OCI-LY7 (cell line): Measurements from ENCODE around the gene IVL.
A peak's percentile ranks its signal among the peaks of the same experiment; 100 is the strongest.

Source experiments
- EZH2phosphoT487 ChIP-seq: fragments of 200-600 bp; sonication (generic); IDR thresholded peaks from 2 replicates; pipeline ENCODE4 v1.6.1; 2018; ENCODE audit warnings: low read depth, borderline replicate concordance, mild to moderate bottlenecking, mixed run types, antibody characterized with exemption, low read length, moderate library complexity, mixed read lengths
- TF ChIP-seq, protein P1 (sequence below): fragments of 200-600 bp; sonication (generic); conservative IDR thresholded peaks from 2 replicates; pipeline ENCODE4 v1.5.1; 2014; ENCODE audit warnings: mild to moderate bottlenecking, antibody characterized with exemption, low read length, moderate library complexity, mixed read lengths

DNA sequence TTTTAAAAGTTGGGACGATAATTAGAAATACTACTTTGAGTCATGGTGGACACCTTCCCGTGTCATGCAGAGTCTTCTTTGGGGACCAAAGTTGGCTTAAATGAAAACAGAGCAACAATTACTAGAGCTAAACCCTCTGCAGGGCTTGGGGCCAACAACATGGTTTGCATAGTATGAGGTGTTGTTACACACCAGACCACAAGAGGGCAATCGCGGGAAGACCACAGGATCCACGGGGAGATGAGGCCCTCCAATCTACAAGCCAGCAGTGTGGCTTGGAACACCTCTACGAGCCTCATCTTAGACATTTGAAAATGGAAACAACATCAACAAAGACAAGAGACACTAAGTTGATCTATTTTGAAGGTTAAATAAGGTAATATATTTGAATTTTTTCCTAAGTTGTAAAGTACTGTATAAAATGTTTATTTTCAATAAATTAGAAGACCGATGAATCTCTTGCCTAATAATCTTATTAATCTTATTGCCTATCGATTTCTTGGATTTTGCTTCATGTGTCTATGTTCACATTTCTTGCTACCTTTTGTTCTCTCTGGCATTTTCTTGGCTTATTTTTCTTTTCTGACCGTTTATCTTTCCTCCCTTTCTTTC is 38.4 kb upstream of the IVL start:
- TF ChIP-seq, protein P1, sequence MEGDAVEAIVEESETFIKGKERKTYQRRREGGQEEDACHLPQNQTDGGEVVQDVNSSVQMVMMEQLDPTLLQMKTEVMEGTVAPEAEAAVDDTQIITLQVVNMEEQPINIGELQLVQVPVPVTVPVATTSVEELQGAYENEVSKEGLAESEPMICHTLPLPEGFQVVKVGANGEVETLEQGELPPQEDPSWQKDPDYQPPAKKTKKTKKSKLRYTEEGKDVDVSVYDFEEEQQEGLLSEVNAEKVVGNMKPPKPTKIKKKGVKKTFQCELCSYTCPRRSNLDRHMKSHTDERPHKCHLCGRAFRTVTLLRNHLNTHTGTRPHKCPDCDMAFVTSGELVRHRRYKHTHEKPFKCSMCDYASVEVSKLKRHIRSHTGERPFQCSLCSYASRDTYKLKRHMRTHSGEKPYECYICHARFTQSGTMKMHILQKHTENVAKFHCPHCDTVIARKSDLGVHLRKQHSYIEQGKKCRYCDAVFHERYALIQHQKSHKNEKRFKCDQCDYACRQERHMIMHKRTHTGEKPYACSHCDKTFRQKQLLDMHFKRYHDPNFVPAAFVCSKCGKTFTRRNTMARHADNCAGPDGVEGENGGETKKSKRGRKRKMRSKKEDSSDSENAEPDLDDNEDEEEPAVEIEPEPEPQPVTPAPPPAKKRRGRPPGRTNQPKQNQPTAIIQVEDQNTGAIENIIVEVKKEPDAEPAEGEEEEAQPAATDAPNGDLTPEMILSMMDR: peak; percentile 88
- TF ChIP-seq EZH2phosphoT487: no peak
